ENCODE data around the gene CEP250.

- no peak for TF ChIP-seq SPI1 (IDR thresholded peaks at IDR 0.05; ENCODE audit: low read depth, low read length)
- TF ChIP-seq TAF1 (IDR thresholded peaks at IDR 0.05; ENCODE audit: low read depth, low read length), result no peak
- TF ChIP-seq POLR2A (IDR thresholded peaks at IDR 0.05; ENCODE audit: low read depth, low read length), result no peak
- TF ChIP-seq POLR2AphosphoS5 (IDR thresholded peaks at IDR 0.05; ENCODE audit: low read depth, low read length), result no peak
- no peak for TF ChIP-seq PAX5 (IDR thresholded peaks at IDR 0.05; ENCODE audit: insufficient read depth, low read length, severe bottlenecking)
- TF ChIP-seq POU2F2 (IDR thresholded peaks at IDR 0.05; ENCODE audit: low read depth, low read length), result no peak
Observed at GRCh38 chr20:35555951-35556645, 100.7 kb downstream of the CEP250 start.

All from GM12891 (cell line).